Gastrocnemius medialis (tissue), 4 donors: ENCODE measurements around the gene RAET1E. TPM values are rescaled to one million over a fixed set of nuclear protein-coding genes. Genes with fewer than 3 reads are reported as not detected.

ENCODE experiments used
- ATAC-seq, 2 donors: fragments of 150-250 bp; one replicate each; pipeline ENCODE4 v1.9.1; 2016
- DNase-seq, 2 donors: peaks; one replicate each; pipeline ENCODE4 v3.0.0-alpha.2; 2019
- H3K27ac ChIP-seq, 4 donors: fragments of 200-600 bp; sonication (generic); 1 replicate in 1 of 4; 2 replicates in 3 of 4; pipeline ENCODE4 v1.5.1; 2016 to 2018; ENCODE audit warnings: mild to moderate bottlenecking in 2 of 4, moderate library complexity in 1 of 4
- H3K27me3 ChIP-seq, 3 donors: fragments of 200-600 bp; sonication (generic) in 2 of 3; 1 replicate in 1 of 3; 2 replicates in 2 of 3; pipeline versions ENCODE4 v1.5.1 to v1.6.0; 2016 to 2019; ENCODE audit warnings: mild to moderate bottlenecking in 1 of 3, moderate library complexity in 1 of 3
- H3K36me3 ChIP-seq, 2 donors: fragments of 200-600 bp; sonication (generic) in 1 of 2; one replicate each; pipeline ENCODE4 v1.5.1; 2017 to 2018
- H3K4me1 ChIP-seq, 2 donors: fragments of 200-600 bp; sonication (generic) in 1 of 2; one replicate each; pipeline ENCODE4 v1.5.1; 2016 to 2017; ENCODE audit warnings: mild to moderate bottlenecking in 2 of 2
- H3K4me3 ChIP-seq, 4 donors: fragments of 200-600 bp; sonication (generic) in 3 of 4; 1 replicate in 1 of 4; 2 replicates in 3 of 4; pipeline ENCODE4 v1.5.1; 2016 to 2019; ENCODE audit warnings: mild to moderate bottlenecking in 2 of 4
- H3K9me3 ChIP-seq, 3 donors: fragments of 200-600 bp; sonication (generic) in 2 of 3; 1 replicate in 1 of 3; 2 replicates in 2 of 3; pipeline ENCODE4 v1.5.1; 2016 to 2019
- CTCF ChIP-seq, 5 experiments: fragments of 450-650 bp in 3 of 5; fragments of 200-600 bp in 2 of 5; sonication (generic) in 2 of 5; IDR thresholded peaks in 4 of 5; conservative IDR thresholded peaks in 1 of 5; 1 replicate in 4 of 5; 2 replicates in 1 of 5; pipeline ENCODE4 v1.5.1; 2016 to 2019; ENCODE audit warnings: antibody characterized with exemption in 5 of 5, mild to moderate bottlenecking in 3 of 5, moderate library complexity in 3 of 5
- POLR2A ChIP-seq, 2 donors: fragments of 450-650 bp; IDR thresholded peaks; one replicate each; pipeline ENCODE4 v1.6.1; 2017; ENCODE audit warnings: antibody characterized with exemption in 2 of 2, mild to moderate bottlenecking in 2 of 2, moderate library complexity in 2 of 2
- in situ Hi-C, 4 donors: fragments of 200-750 bp; cut with MboI; loops; one replicate each; pipeline versions ENCODE4 v1.15.0 to v1.8.0; 2017; ENCODE audit warnings: low sequenced_read_pairs in 4 of 4
- intact Hi-C: fragments of 100-400 bp; cut with DNase I; formaldehyde crosslinking; loops from one replicate; pipeline ENCODE4 v1.15.1; 2023; ENCODE audit warnings: low total_unique reads
- total RNA-seq, 4 donors: library from RNA; depleted of rRNA; stranded (reverse); fragments of >200 nt; gene quantifications; one replicate each; pipeline versions ENCODE4 v1.1.0 to v1.2.3, GENCODE V29; 2016

RAET1E gene
- total RNA-seq, 4 donors from 2014 or later: 3.9 TPM; not detected in 3

GRCh38 chr6:149888093-149888492 lies 9.8 kb downstream of the RAET1E start:
- Histone ChIP-seq H3K27ac (peak overlapping the region; percentile 66 to 80 (median 70)), H3K9me3 (no peaks in the 10 kb centered on the region), H3K27me3 (no peaks in the 10 kb centered on the region), H3K4me3 (no peak overlapping the region), H3K36me3 (no peaks in the 10 kb centered on the region), H3K4me1 (peaks cover 30 to 38% of the 10 kb centered on the region in 2 donors)
- peak in 1 of 2 donors; percentile 36 for DNase-seq
- intact Hi-C loops: loop anchor here (2.0 kb wide), 1 partner anchor 23 kb away; the partner anchor contains the start of gene LRP11
- peak in 1 of 2 donors; percentile 69 for ATAC-seq
- in situ Hi-C loops: no loop called here
- no peak for TF ChIP-seq POLR2A (IDR thresholded peaks at IDR 0.05)
- TF ChIP-seq CTCF (IDR thresholded peaks at IDR 0.05 in 4 of 5, conservative IDR thresholded peaks at IDR 0.05 in 1 of 5): no peak

- peak overlapping the region; percentile 66 to 80 (median 70) for H3K27ac ChIP-seq
- DNase-seq (peak in 1 of 2 donors; percentile 32), ATAC-seq (no peak)
- TF ChIP-seq CTCF (IDR thresholded peaks at IDR 0.05 in 4 of 5, conservative IDR thresholded peaks at IDR 0.05 in 1 of 5) (no peak), POLR2A (IDR thresholded peaks at IDR 0.05) (no peak)
- peaks cover 30 to 38% of the 10 kb centered on the region in 2 donors for H3K4me1 ChIP-seq
- no peaks in the 10 kb centered on the region for H3K9me3 ChIP-seq
- in situ Hi-C loops (no loop called here), intact Hi-C loops (no loop called here)
- H3K27me3 ChIP-seq: no peaks in the 10 kb centered on the region
- H3K4me3 ChIP-seq: no peak overlapping the region
- no peaks in the 10 kb centered on the region for H3K36me3 ChIP-seq
Observed at GRCh38 chr6:149887343-149887742, 10.6 kb downstream of the RAET1E start.

GRCh38 chr6:149885888-149886287 lies 12.0 kb downstream of the RAET1E start:
- Histone ChIP-seq H3K4me1 (peaks cover 30 to 36% of the 10 kb centered on the region in 2 donors), H3K9me3 (no peaks in the 10 kb centered on the region), H3K36me3 (no peaks in the 10 kb centered on the region), H3K27me3 (no peaks in the 10 kb centered on the region), H3K4me3 (no peak overlapping the region), H3K27ac (no peak overlapping the region)
- intact Hi-C loops: no loop called here
- in situ Hi-C loops: no loop called here
- DNase-seq (no peak), ATAC-seq (no peak)
- no peak for TF ChIP-seq CTCF (IDR thresholded peaks at IDR 0.05 in 4 of 5, conservative IDR thresholded peaks at IDR 0.05 in 1 of 5)
- no peak for TF ChIP-seq POLR2A (IDR thresholded peaks at IDR 0.05)

- no peak overlapping the region for H3K4me3 ChIP-seq
- in situ Hi-C loops: no loop called here
- H3K27ac ChIP-seq: no peak overlapping the region
- DNase-seq (no peak), ATAC-seq (no peak)
- no peaks in the 10 kb centered on the region for H3K9me3 ChIP-seq
- TF ChIP-seq POLR2A (IDR thresholded peaks at IDR 0.05) (no peak), CTCF (IDR thresholded peaks at IDR 0.05 in 4 of 5, conservative IDR thresholded peaks at IDR 0.05 in 1 of 5) (no peak)
- peaks cover 17 to 23% of the 10 kb centered on the region in 2 donors for H3K4me1 ChIP-seq
- H3K27me3 ChIP-seq: no peaks in the 10 kb centered on the region
- intact Hi-C loops: no loop called here
- H3K36me3 ChIP-seq: no peaks in the 10 kb centered on the region
Observed at GRCh38 chr6:149884617-149885016, 13.3 kb downstream of the RAET1E start.

GRCh38 chr6:149884215-149884614 lies 13.7 kb downstream of the RAET1E start:
- no peak for TF ChIP-seq POLR2A (IDR thresholded peaks at IDR 0.05)
- no peak for TF ChIP-seq CTCF (IDR thresholded peaks at IDR 0.05 in 4 of 5, conservative IDR thresholded peaks at IDR 0.05 in 1 of 5)
- Histone ChIP-seq H3K27ac (no peak overlapping the region), H3K9me3 (no peaks in the 10 kb centered on the region), H3K27me3 (no peaks in the 10 kb centered on the region), H3K4me1 (peaks cover 13 to 19% of the 10 kb centered on the region in 2 donors), H3K4me3 (no peak overlapping the region), H3K36me3 (no peaks in the 10 kb centered on the region)
- ATAC-seq (no peak), DNase-seq (no peak)
- in situ Hi-C loops: no loop called here
- intact Hi-C loops: no loop called here
